Activated CD8-positive, alpha-beta memory T cell treated with anti-CD3 and anti-CD28 coated beads, Interleukin-2, amount 50 U/mL, for 24 hours (primary cell): Measurements from ENCODE around the gene PLCG1.

Experiments used
- DNase-seq: peaks from one replicate; pipeline ENCODE4 v3.0.0-alpha.2; 2020; ENCODE audit errors: extremely low read depth

PLCG1 gene

DNA sequence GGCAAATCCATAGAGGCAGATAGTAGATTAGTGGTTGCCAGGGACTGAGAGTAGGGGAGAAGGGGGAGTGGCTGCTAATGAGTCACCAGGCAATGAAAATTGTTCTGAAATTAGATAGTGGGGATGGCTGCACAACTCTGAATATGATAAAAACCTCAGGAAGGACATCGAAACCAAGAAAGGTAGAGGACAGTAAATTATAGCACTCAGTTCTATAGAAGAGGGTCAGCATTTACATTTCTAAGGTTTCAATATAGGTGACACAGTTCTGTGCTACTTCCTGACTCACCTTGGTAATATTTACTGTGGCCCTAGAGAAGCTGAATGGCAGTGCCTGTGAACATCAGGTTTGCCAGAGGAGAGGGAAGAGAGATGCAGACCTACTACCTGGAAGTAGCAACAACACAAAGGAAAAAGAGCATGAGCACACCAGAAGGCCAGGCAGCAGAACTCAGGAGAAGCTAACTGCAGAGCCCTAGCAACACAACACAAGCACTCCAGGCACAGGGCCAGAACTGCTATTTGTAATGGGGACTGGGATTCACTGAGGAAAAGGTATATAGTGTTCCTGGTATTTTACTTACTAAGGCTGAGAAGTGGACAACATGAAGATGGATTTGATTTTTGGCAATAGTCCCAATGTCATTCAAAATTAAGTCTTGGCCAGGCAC is 75.9 kb downstream of the PLCG1 start:
- no peak for DNase-seq

- no peak for DNase-seq
Measured at GRCh38 chr20:41214202-41214601, 76.9 kb downstream of the PLCG1 start.

DNA sequence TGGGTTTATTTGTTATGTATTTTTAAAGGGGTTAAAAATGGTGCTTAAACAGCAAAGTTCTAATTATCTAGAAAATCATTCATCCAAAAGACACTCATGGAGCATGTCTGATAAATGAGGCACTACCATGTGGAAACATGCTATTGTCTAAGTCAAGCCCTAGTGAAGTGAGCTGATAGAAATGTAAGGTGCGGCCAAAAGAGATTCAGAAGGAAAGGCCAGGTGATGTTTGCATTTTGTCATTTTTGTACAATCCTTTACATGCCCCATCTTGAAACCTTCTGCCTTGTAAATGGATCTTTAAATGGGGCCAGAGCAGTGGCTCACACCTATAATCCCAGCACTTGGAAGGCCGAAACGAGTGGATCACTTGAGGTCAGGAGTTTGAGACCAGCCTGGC is 77.3 kb downstream of the PLCG1 start:
- DNase-seq, result no peak

DNA sequence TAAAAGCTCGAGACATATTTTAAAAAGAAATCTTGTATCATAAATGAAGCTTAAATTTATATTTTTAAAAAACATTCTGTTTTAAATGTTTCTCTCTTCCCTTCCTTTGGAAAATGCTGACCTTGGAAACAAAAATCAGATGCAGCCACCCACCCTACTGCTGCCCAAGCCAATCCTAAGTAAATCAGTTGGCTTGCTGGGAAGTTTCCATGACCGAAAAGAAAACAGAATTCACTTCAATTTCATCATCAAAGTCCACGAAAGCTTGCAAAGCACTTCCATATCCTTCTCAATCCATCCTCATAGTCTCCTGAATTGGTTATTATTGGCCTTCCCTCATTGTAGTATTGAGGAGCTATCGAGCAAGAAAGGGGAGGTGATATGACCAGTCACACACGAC is 80.1 kb downstream of the PLCG1 start:
- DNase-seq, result no peak

DNA sequence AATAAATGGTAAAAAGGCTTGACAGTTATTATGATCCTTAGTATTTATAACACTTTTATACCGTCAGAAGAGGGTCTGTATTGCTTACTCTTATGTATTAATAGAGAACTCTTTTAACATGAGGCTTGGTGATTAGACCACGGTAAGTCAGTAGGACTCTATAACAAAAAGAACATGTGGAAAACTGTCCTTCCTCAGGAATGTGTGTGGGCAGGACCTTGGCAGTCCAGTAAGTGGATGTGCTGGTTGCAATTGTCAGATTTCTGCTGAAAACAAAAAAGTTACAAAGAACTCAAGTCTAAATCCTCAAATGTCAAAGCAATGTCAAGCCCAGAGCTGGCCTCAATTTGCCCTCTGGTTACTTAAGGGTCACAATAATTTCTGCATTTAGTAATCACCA is 81.1 kb downstream of the PLCG1 start:
- DNase-seq, result no peak

DNA sequence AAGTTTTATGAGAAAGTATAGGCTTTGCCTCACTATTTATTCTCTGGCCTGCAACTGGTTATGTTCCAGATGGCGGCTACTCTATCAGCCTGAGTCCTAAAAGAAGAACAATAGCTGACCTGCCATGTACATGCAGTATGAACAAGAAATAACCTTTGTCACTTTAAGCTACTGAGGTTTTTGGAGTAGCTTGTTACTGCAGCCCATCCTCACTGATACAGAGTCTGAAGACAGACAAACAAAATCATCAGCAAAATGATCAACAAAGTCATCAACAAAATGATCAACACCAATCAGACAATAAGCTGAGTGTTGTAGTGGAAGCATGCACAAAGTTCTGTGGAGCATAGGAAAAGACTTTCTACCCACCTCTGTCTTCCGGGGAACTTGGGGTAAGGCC is 82.5 kb downstream of the PLCG1 start:
- no peak for DNase-seq

DNA sequence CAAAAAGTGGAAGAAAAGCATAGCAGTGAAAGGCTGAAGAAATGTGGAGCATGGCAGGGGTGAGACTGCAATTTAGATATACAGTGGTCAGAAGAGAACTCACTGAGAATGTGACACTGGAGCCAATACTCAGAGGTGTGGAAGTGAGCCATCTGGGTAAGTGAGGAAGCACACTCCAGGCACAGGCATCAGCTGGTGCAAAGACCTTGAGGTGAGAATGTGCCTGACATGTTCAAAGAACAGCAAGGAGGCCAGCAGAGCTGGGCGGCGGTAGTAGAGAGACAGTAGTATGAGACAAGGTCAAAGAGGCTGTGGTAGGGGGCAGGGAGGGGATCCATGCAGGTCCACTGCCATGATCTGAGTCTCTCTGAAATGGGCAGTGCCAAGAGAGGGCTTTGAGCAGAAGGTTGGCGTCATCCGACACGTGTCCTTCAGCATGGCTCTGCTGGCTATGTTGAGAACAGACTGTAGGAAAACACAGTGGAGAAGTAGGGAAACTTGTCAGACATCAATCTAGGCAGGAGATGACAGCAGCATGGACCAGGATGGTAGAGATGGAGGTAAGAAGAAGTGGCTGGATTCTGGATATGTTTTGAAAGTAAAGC is 84.4 kb downstream of the PLCG1 start:
- DNase-seq, result no peak

- DNase-seq, result no peak
Measured at GRCh38 chr20:41222296-41222695, 85.0 kb downstream of the PLCG1 start.

GRCh38 chr20:41222703-41223102 is 85.4 kb downstream of the PLCG1 start:
- no peak for DNase-seq

GRCh38 chr20:41223112-41223511 is 85.8 kb downstream of the PLCG1 start:
- no peak for DNase-seq

- DNase-seq, result no peak
Measured at GRCh38 chr20:41224281-41224680, 86.9 kb downstream of the PLCG1 start.

DNA sequence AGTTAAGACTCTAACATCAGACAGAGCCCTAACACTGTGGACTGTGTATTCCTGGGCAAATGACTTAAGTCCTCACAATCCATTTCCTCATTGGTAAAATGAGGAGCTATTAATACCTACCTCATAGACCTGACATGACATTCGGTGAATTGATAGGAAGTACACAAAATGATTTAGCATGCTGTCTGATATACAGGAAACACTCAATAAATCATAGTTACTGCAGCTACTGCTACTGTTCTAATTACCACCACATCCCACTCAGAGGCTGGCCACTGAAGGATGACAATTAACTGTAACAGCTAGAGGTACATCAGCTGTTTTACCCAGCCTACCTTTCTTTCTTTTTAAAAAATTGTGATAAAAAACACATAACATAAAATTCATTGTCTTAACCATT is 87.7 kb downstream of the PLCG1 start:
- DNase-seq, result no peak

GRCh38 chr20:41226426-41226825 is 89.1 kb downstream of the PLCG1 start:
- no peak for DNase-seq
